Upper lobe of left lung (tissue), 6 donors: Measurements from ENCODE around the gene MRPL33. TPM values are rescaled to one million over a fixed set of nuclear protein-coding genes. Genes with fewer than 3 reads are reported as not detected.
A peak's percentile ranks its signal among the peaks of the same experiment; 100 is the strongest.
"Not testable (repeated sequence)": the region's sequence is repeated elsewhere in the genome, so short reads cannot be mapped to it uniquely, and the experiment has no call there.

Experiments
- ATAC-seq, 2 donors: fragments of 200-7000 bp; cut with Tn5 transposase; one replicate each; pipeline ENCODE4 v1.9.1; 2022; ENCODE audit warnings: mild to moderate bottlenecking in 2 of 2, moderate library complexity in 2 of 2; ENCODE audit not compliant: low FRiP score in 2 of 2
- DNase-seq, 2 donors: peaks; one replicate each; pipeline ENCODE4 v3.0.0-alpha.2; 2019 to 2020
- H3K27ac ChIP-seq, 4 donors: fragments of 200-600 bp; sonication (generic); one replicate each; pipeline ENCODE4 v1.5.1; 2016 to 2019
- H3K27me3 ChIP-seq, 4 donors: fragments of 200-600 bp; sonication (generic); one replicate each; pipeline ENCODE4 v1.5.1; 2017 to 2019
- H3K36me3 ChIP-seq, 4 donors: fragments of 200-600 bp; sonication (generic); one replicate each; pipeline ENCODE4 v1.5.1; 2016 to 2019
- H3K4me1 ChIP-seq, 4 donors: fragments of 200-600 bp; sonication (generic); one replicate each; pipeline ENCODE4 v1.5.1; 2018 to 2019
- H3K4me3 ChIP-seq, 4 donors: fragments of 200-600 bp; sonication (generic); one replicate each; pipeline ENCODE4 v1.5.1; 2017 to 2019; ENCODE audit warnings: mild to moderate bottlenecking in 2 of 4, moderate library complexity in 1 of 4
- H3K9me3 ChIP-seq, 4 donors: fragments of 200-600 bp; sonication (generic); one replicate each; pipeline ENCODE4 v1.5.1; 2018 to 2019
- CTCF ChIP-seq, 6 experiments: fragments of 450-650 bp in 4 of 6; fragments of 200-600 bp in 2 of 6; sonication (generic) in 2 of 6; IDR thresholded peaks; one replicate each; pipeline ENCODE4 v1.5.1; 2016 to 2019; ENCODE audit warnings: antibody characterized with exemption in 6 of 6
- EP300 ChIP-seq, 4 donors: sonication (generic); formaldehyde crosslinking; IDR thresholded peaks; one replicate each; pipeline ENCODE4 v1.5.1; 2017; ENCODE audit warnings: antibody characterized with exemption in 4 of 4, control low read depth in 2 of 4
- POLR2A ChIP-seq, 4 donors: fragments of 450-650 bp; IDR thresholded peaks; one replicate each; pipeline ENCODE4 v1.5.1; 2016 to 2017; ENCODE audit warnings: antibody characterized with exemption in 4 of 4, mild to moderate bottlenecking in 2 of 4
- POLR2AphosphoS5 ChIP-seq, 2 donors: sonication (generic); formaldehyde crosslinking; IDR thresholded peaks; one replicate each; pipeline ENCODE4 v1.5.1; 2017; ENCODE audit warnings: antibody characterized with exemption in 2 of 2
- WGBS, 2 donors: methylation state at CpG; one replicate each; pipeline ENCODE4 v1.1.5; 2017 to 2018; 5-methylcytosine and 5-hydroxymethylcytosine counted together
- total RNA-seq, 6 donors: library from RNA; depleted of rRNA in 4 of 6; stranded (reverse); fragments of >200 nt in 4 of 6; gene quantifications; one replicate each; pipeline versions ENCODE4 v1.1.0 to v1.2.1, GENCODE V29; 2016 to 2021
- donor health status: DM: no; HTN: no; CAD: no; lungs with moderate emphysema.
- donor health status: DM: no; HTN: yes; CAD: no; lungs with severe emphysema.

The MRPL33 gene
- total RNA-seq, 6 donors from 2014 or later: 54.5 to 122 (median 72.4) TPM

GRCh38 chr2:27762951-27763906 lies 8.3 kb upstream of the MRPL33 start:
- TF ChIP-seq POLR2A (IDR thresholded peaks at IDR 0.05) (no peak), POLR2AphosphoS5 (IDR thresholded peaks at IDR 0.05) (no peak), CTCF (IDR thresholded peaks at IDR 0.05) (no peak), EP300 (IDR thresholded peaks at IDR 0.05) (no peak)
- Histone ChIP-seq H3K4me3 (no peak overlapping the region), H3K36me3 (no peaks in the 10 kb centered on the region), H3K27ac (no peak overlapping the region), H3K9me3 (no peaks in the 10 kb centered on the region), H3K4me1 (peaks cover 0 to 11% (median 6%) of the 10 kb centered on the region in 4 donors), H3K27me3 (no peaks in the 10 kb centered on the region)
- DNase-seq (no peak), ATAC-seq (peak in 1 of 2 donors; percentile 23)
- 86 to 100% methylated on average over 2 to 3 of the region's 3 CpGs for WGBS, 2 donors

- WGBS, 2 donors: 97% methylated on average over 7 of the region's 7 CpGs
- no peak for ATAC-seq
These were observed 7.6 kb upstream of the MRPL33 start for GRCh38 chr2:27763907-27764267.

GRCh38 chr2:27764526-27764925 lies 7.0 kb upstream of the MRPL33 start:
- ATAC-seq, H3K36me3 ChIP-seq, H3K9me3 ChIP-seq, DNase-seq, H3K4me3 ChIP-seq, H3K27me3 ChIP-seq: not testable (repeated sequence)
- WGBS, 2 donors: 76 to 84% methylated on average over 3 of the region's 3 CpGs
- Histone ChIP-seq H3K27ac (peak overlapping the region in 1 of 4 donors; percentile 74), H3K4me1 (peaks cover 0 to 11% (median 6%) of the 10 kb centered on the region in 4 donors)

More at GRCh38 chr2:27763907-27764267, 7.6 kb upstream of the MRPL33 start:
- H3K27me3 ChIP-seq: no peaks in the 10 kb centered on the region
- peaks cover 0 to 11% (median 6%) of the 10 kb centered on the region in 4 donors for H3K4me1 ChIP-seq
- H3K4me3 ChIP-seq: no peak overlapping the region
- no peak for DNase-seq
- no peak for TF ChIP-seq POLR2AphosphoS5 (IDR thresholded peaks at IDR 0.05)
- no peak for TF ChIP-seq EP300 (IDR thresholded peaks at IDR 0.05)
- no peak for TF ChIP-seq CTCF (IDR thresholded peaks at IDR 0.05)
- TF ChIP-seq POLR2A (IDR thresholded peaks at IDR 0.05): no peak
- H3K36me3 ChIP-seq: no peaks in the 10 kb centered on the region
- H3K27ac ChIP-seq: no peak overlapping the region
- H3K9me3 ChIP-seq: no peaks in the 10 kb centered on the region

GRCh38 chr2:27765621-27766286 lies 5.8 kb upstream of the MRPL33 start:
- peaks cover 0 to 11% (median 6%) of the 10 kb centered on the region in 4 donors for H3K4me1 ChIP-seq
- 20 to 44% methylated on average over 20 to 29 of the region's 29 CpGs for WGBS, 2 donors
- DNase-seq (peak; percentile 81 to 94), ATAC-seq (peak; percentile 60 to 89)
- H3K27ac ChIP-seq: peak overlapping the region; percentile 65 to 84 (median 74)
- H3K9me3 ChIP-seq: no peaks in the 10 kb centered on the region
- H3K4me3 ChIP-seq: peak overlapping the region in 3 of 4 donors; percentile 23 to 41 (median 40)
- H3K27me3 ChIP-seq: no peaks in the 10 kb centered on the region
- no peaks in the 10 kb centered on the region for H3K36me3 ChIP-seq
- TF ChIP-seq EP300 (IDR thresholded peaks at IDR 0.05): no peak
- TF ChIP-seq POLR2AphosphoS5 (IDR thresholded peaks at IDR 0.05): peak in 1 of 2 donors; percentile 4
- TF ChIP-seq POLR2A (IDR thresholded peaks at IDR 0.05): peak in 2 of 4 donors; percentile 41 to 61

GRCh38 chr2:27766287-27766661 lies 5.2 kb upstream of the MRPL33 start:
- WGBS, 2 donors: 63 to 74% methylated on average over 2 of the region's 2 CpGs
- TF ChIP-seq CTCF (IDR thresholded peaks at IDR 0.05) (peak in 1 of 6 experiments; percentile 1), POLR2A (IDR thresholded peaks at IDR 0.05) (no peak), EP300 (IDR thresholded peaks at IDR 0.05) (no peak), POLR2AphosphoS5 (IDR thresholded peaks at IDR 0.05) (peak in 1 of 2 donors; percentile 2)
- Histone ChIP-seq H3K9me3 (no peaks in the 10 kb centered on the region), H3K36me3 (no peaks in the 10 kb centered on the region), H3K27ac (peak overlapping the region; percentile 65 to 84 (median 74)), H3K4me1 (peaks cover 3 to 11% (median 8%) of the 10 kb centered on the region in 4 donors), H3K4me3 (peak overlapping the region in 3 of 4 donors; percentile 23 to 41 (median 40)), H3K27me3 (no peaks in the 10 kb centered on the region)
- peak in 1 of 2 donors; percentile 84 for ATAC-seq
- no peak for DNase-seq
